SHP77 treated with DMSO at 0.1 percent for 48 hours (cell line): ENCODE measurements around the gene PNMA1.

Source experiments
- DNase-seq: peaks from one replicate; lab custom pipeline; 2025; lab: John Stamatoyannopoulos, UW

Gene PNMA1

GRCh38 chr14:73750531-73750901 lies 36.3 kb upstream of the PNMA1 start:
- no peak for DNase-seq

GRCh38 chr14:73749706-73750530 lies 35.7 kb upstream of the PNMA1 start:
- DNase-seq = no peak

GRCh38 chr14:73748858-73749357 lies 34.7 kb upstream of the PNMA1 start:
- DNase-seq = no peak

- DNase-seq = no peak
Measured at GRCh38 chr14:73747379-73748211, 33.4 kb upstream of the PNMA1 start.

GRCh38 chr14:73746520-73747378 lies 32.6 kb upstream of the PNMA1 start:
- DNase-seq = no peak

GRCh38 chr14:73745571-73746519 lies 31.7 kb upstream of the PNMA1 start:
- DNase-seq = no peak

- DNase-seq = no peak
Measured at GRCh38 chr14:73744874-73745529, 30.8 kb upstream of the PNMA1 start.

- DNase-seq = no peak
Measured at GRCh38 chr14:73744175-73744867, 30.1 kb upstream of the PNMA1 start.

GRCh38 chr14:73743431-73743931 lies 29.3 kb upstream of the PNMA1 start:
- DNase-seq = no peak

- no peak for DNase-seq
Measured at GRCh38 chr14:73742520-73743238, 28.5 kb upstream of the PNMA1 start.

GRCh38 chr14:73741876-73742519 lies 27.8 kb upstream of the PNMA1 start:
- no peak for DNase-seq

GRCh38 chr14:73741386-73741875 lies 27.2 kb upstream of the PNMA1 start:
- DNase-seq = no peak

GRCh38 chr14:73740618-73741326 lies 26.6 kb upstream of the PNMA1 start:
- DNase-seq = no peak

- DNase-seq = no peak
Measured at GRCh38 chr14:73739899-73740617, 25.9 kb upstream of the PNMA1 start.

GRCh38 chr14:73739174-73739898 lies 25.2 kb upstream of the PNMA1 start:
- DNase-seq = no peak

- no peak for DNase-seq
Measured at GRCh38 chr14:73738518-73739173, 24.5 kb upstream of the PNMA1 start.
